DOHH2 (cell line): Measurements from ENCODE around the gene TBC1D10A.

Source experiments
- H3F3A ChIP-seq: fragments of 200-600 bp; sonication (generic), shearing (Covaris generic); 2 replicates; pipeline ENCODE4 v1.6.0; 2016; ENCODE audit warnings: antibody characterized with exemption, mild to moderate bottlenecking; ENCODE audit not compliant: control insufficient read depth, insufficient read depth
- H3K27ac ChIP-seq: fragments of 200-600 bp; sonication (generic); 2 replicates; pipeline ENCODE4 v1.5.1; 2014; ENCODE audit warnings: low read depth, mild to moderate bottlenecking, low read length, moderate library complexity
- H3K27me3 ChIP-seq: fragments of 200-600 bp; sonication (generic); 2 replicates; pipeline ENCODE4 v1.6.1; 2014; ENCODE audit warnings: mild to moderate bottlenecking, low read length, mixed read lengths; ENCODE audit not compliant: control insufficient read depth
- H3K36me3 ChIP-seq: fragments of 200-600 bp; sonication (generic); 2 replicates; pipeline ENCODE4 v1.6.1; 2014; ENCODE audit warnings: mild to moderate bottlenecking, low read length, moderate library complexity, mixed read lengths; ENCODE audit not compliant: control insufficient read depth
- H3K4me1 ChIP-seq: fragments of 200-600 bp; sonication (generic); 2 replicates; pipeline ENCODE4 v1.6.1; 2014; ENCODE audit warnings: mild to moderate bottlenecking, low read length, mixed read lengths; ENCODE audit not compliant: control insufficient read depth
- H3K4me2 ChIP-seq: fragments of 200-600 bp; sonication (generic); 2 replicates; pipeline ENCODE4 v1.6.0; 2014; ENCODE audit warnings: mild to moderate bottlenecking, low read length, moderate library complexity
- H3K4me3 ChIP-seq: fragments of 200-600 bp; sonication (generic); 2 replicates; pipeline ENCODE4 v1.5.1; 2014; ENCODE audit warnings: mild to moderate bottlenecking, low read length, mixed read lengths
- H3K79me2 ChIP-seq: fragments of 200-600 bp; sonication (generic); 2 replicates; pipeline ENCODE4 v1.6.1; 2014; ENCODE audit warnings: mild to moderate bottlenecking, low read length, mixed read lengths; ENCODE audit not compliant: control insufficient read depth
- H3K9me2 ChIP-seq: fragments of 200-600 bp; sonication (generic); replicated peaks from 2 replicates; pipeline ENCODE4 v1.6.1; 2014; ENCODE audit warnings: mild to moderate bottlenecking, low read length, mixed read lengths; ENCODE audit not compliant: control insufficient read depth
- H3K9me3 ChIP-seq: fragments of 200-600 bp; sonication (generic); 2 replicates; pipeline ENCODE4 v1.6.1; 2014; ENCODE audit warnings: antibody characterized with exemption, low read length, mixed read lengths; ENCODE audit not compliant: control insufficient read depth, insufficient read depth
- H4K20me1 ChIP-seq: fragments of 200-600 bp; sonication (generic); 2 replicates; pipeline ENCODE4 v1.6.0; 2014; ENCODE audit warnings: low read depth, mild to moderate bottlenecking, antibody characterized with exemption, low read length, moderate library complexity; ENCODE audit not compliant: control insufficient read depth, insufficient read depth
- CTCF ChIP-seq: fragments of 200-600 bp; sonication (generic); IDR thresholded peaks from one replicate; pipeline ENCODE4 v1.5.1; 2014; ENCODE audit warnings: antibody characterized with exemption, mild to moderate bottlenecking, low read depth, low read length; ENCODE audit not compliant: poor library complexity, severe bottlenecking
- EZH2phosphoT487 ChIP-seq: fragments of 200-600 bp; sonication (generic); IDR thresholded peaks from 2 replicates; pipeline ENCODE4 v1.6.1; 2017; ENCODE audit warnings: borderline replicate concordance, mild to moderate bottlenecking, antibody characterized with exemption, low read length, moderate library complexity, mixed read lengths

TBC1D10A gene

GRCh38 chr22:30361916-30362650 lies 35.3 kb upstream of the TBC1D10A start:
- H3F3A ChIP-seq = no peaks in the 10 kb centered on the region
- no peaks in the 10 kb centered on the region for H3K79me2 ChIP-seq
- no peak overlapping the region for H3K4me2 ChIP-seq
- no peaks in the 10 kb centered on the region for H3K36me3 ChIP-seq
- TF ChIP-seq EZH2phosphoT487 = no peak
- TF ChIP-seq CTCF = no peak
- H3K27me3 ChIP-seq = no peaks in the 10 kb centered on the region
- no peaks in the 10 kb centered on the region for H3K9me3 ChIP-seq
- peaks cover 4% of the 10 kb centered on the region for H3K4me1 ChIP-seq
- H4K20me1 ChIP-seq = no peaks in the 10 kb centered on the region
- no peak overlapping the region for H3K4me3 ChIP-seq
- H3K27ac ChIP-seq = no peak overlapping the region
- H3K9me2 ChIP-seq = no peaks in the 10 kb centered on the region

GRCh38 chr22:30358541-30358940 lies 31.8 kb upstream of the TBC1D10A start:
- Histone ChIP-seq H3K4me2 (no peak overlapping the region), H3K36me3 (peaks cover 18% of the 10 kb centered on the region), H3K4me3 (no peak overlapping the region)

GRCh38 chr22:30357650-30358215 lies 31.0 kb upstream of the TBC1D10A start:
- peaks cover 16% of the 10 kb centered on the region for H4K20me1 ChIP-seq
- no peaks in the 10 kb centered on the region for H3F3A ChIP-seq
- H3K36me3 ChIP-seq = peaks cover 22% of the 10 kb centered on the region
- H3K4me2 ChIP-seq = peak overlapping the region; percentile 92
- H3K27ac ChIP-seq = no peak overlapping the region
- no peaks in the 10 kb centered on the region for H3K9me3 ChIP-seq
- peaks cover 22% of the 10 kb centered on the region for H3K4me1 ChIP-seq
- no peaks in the 10 kb centered on the region for H3K27me3 ChIP-seq
- TF ChIP-seq EZH2phosphoT487 = no peak
- H3K79me2 ChIP-seq = peaks cover 36% of the 10 kb centered on the region
- no peaks in the 10 kb centered on the region for H3K9me2 ChIP-seq
- no peak overlapping the region for H3K4me3 ChIP-seq

More at GRCh38 chr22:30358541-30358940, 31.8 kb upstream of the TBC1D10A start:
- Histone ChIP-seq H3K27me3 (no peaks in the 10 kb centered on the region), H4K20me1 (peaks cover 16% of the 10 kb centered on the region), H3K9me3 (no peaks in the 10 kb centered on the region), H3F3A (no peaks in the 10 kb centered on the region), H3K4me1 (peaks cover 22% of the 10 kb centered on the region), H3K9me2 (no peaks in the 10 kb centered on the region), H3K27ac (no peak overlapping the region), H3K79me2 (peaks cover 31% of the 10 kb centered on the region)
- TF ChIP-seq CTCF = no peak
- no peak for TF ChIP-seq EZH2phosphoT487

GRCh38 chr22:30357236-30357570 lies 30.5 kb upstream of the TBC1D10A start:
- Histone ChIP-seq H3F3A (no peaks in the 10 kb centered on the region), H3K4me1 (peaks cover 22% of the 10 kb centered on the region), H4K20me1 (peaks cover 16% of the 10 kb centered on the region), H3K4me2 (peak overlapping the region; percentile 92), H3K27ac (no peak overlapping the region), H3K9me2 (no peaks in the 10 kb centered on the region), H3K9me3 (no peaks in the 10 kb centered on the region), H3K27me3 (no peaks in the 10 kb centered on the region), H3K36me3 (peaks cover 27% of the 10 kb centered on the region), H3K79me2 (peaks cover 42% of the 10 kb centered on the region), H3K4me3 (peak overlapping the region; percentile 95)
- TF ChIP-seq CTCF (no peak), EZH2phosphoT487 (no peak)
